Keratinocyte (primary cell): Measurements from ENCODE around the gene OR56B4.

Experiments used
- CTCF ChIP-seq, 3 experiments: IDR thresholded peaks in 1 of 3; conservative IDR thresholded peaks in 1 of 3; optimal IDR thresholded peaks in 1 of 3; 2 replicates in 2 of 3; 3 replicates in 1 of 3; pipeline versions ENCODE3 to v1.5.1; 2011; ENCODE audit warnings: low read length in 3 of 3, mild to moderate bottlenecking in 3 of 3, moderate library complexity in 2 of 3, control low read depth in 1 of 3, inconsistent platforms in 1 of 3; ENCODE audit not compliant: insufficient read depth in 2 of 3; ENCODE audit errors: extremely low read depth in 1 of 3
- EZH2 ChIP-seq: IDR thresholded peaks from one replicate; pipeline ENCODE4 v1.6.1; 2012; ENCODE audit warnings: inconsistent platforms, mild to moderate bottlenecking, low read length, moderate library complexity

GRCh38 chr11:6124245-6124644 lies 16.8 kb downstream of the OR56B4 start:
- TF ChIP-seq CTCF (optimal IDR thresholded peaks at IDR 0.05 in 1 of 3, IDR thresholded peaks at IDR 0.05 in 1 of 3, conservative IDR thresholded peaks at IDR 0.05 in 1 of 3; ENCODE audit: extremely low read depth in 1 of 3, insufficient read depth in 2 of 3, low read length in 3 of 3) (no peak), EZH2 (no peak)
